GM20431 (cell line): ENCODE data around the gene AFF1.

ENCODE experiments used
- in situ Hi-C: fragments of 300-500 bp; cut with MseI, MboI; formaldehyde crosslinking; loops from one replicate; pipeline ENCODE4 v1.15.0; 2020; ENCODE audit warnings: low sequenced_read_pairs; ENCODE audit not compliant: unreplicated experiment

Gene AFF1

DNA sequence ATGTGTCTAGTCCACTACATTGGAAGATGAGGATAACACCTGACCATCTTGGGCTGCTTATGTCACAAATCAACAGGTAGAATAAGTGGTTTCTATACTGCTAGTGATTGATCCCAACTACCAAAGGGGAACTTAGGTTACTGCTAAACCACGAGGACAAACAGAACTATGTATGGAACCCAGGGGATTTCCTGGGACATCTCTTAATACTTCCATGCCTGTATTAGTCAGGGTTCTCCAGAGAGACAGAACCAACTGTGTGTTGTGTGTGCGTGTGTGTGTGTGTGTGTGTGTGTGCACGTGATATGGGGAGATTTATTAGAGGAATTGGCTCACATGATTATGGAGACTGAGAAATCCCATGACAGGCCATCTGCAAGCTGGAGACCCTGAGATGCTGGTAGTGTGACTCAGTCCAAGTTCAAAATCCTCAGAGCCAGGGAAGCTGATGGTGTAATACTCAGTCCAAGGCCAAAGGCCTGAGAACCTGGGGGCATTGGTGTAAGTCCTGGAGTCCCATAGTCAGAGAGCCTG is 16.2 kb upstream of the AFF1 start:
- in situ Hi-C loops: loop anchor here (25.0 kb wide), 1 partner anchor 319 kb away; no protein-coding TSS in a partner anchor

- in situ Hi-C loops: loop anchor here (10.0 to 25.0 kb wide), 2 partner anchors 175 to 318 kb away; no protein-coding TSS in a partner anchor
These were observed 15.1 kb upstream of the AFF1 start for GRCh38 chr4:86919561-86920223.

- in situ Hi-C loops: loop anchor here (10.0 to 25.0 kb wide), 2 partner anchors 173 to 316 kb away; no protein-coding TSS in a partner anchor
These were observed 13.1 kb upstream of the AFF1 start for GRCh38 chr4:86921608-86922252.

GRCh38 chr4:86924811-86925210 is 10.0 kb upstream of the AFF1 start:
- in situ Hi-C loops: loop anchor here (10.0 to 25.0 kb wide), 2 partner anchors 170 to 312 kb away; no protein-coding TSS in a partner anchor

GRCh38 chr4:86926435-86927086 is 8.2 kb upstream of the AFF1 start:
- in situ Hi-C loops: loop anchor here (10.0 kb wide), 1 partner anchor 168 kb away; no protein-coding TSS in a partner anchor

DNA sequence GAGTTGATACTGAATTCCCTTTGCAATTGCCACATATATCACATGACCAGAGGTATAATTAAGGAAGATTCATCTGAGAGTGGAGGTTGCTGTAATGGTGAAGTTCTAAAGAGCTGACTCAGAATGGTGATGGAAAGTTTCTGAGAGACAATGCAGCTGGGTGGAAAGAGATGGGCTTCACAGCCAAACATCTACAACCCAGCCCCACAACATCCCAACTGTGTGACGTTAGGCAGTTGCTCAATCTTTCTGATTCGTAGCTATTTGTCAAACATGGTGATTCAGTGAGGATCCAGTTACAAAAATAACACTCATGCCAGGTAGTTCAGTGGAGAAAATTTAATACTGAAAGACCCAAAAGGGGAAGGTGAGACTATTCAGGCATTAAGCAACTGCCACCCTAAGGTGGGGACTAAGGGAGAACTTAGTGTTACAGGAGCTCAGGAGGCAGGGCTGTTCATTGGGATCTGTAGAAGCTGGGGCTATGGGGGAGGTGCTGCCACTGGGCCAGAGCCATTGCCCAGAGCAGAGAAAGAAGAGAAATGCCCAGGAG is 6.9 kb upstream of the AFF1 start:
- in situ Hi-C loops: loop anchor here (10.0 kb wide), 1 partner anchor 167 kb away; no protein-coding TSS in a partner anchor

DNA sequence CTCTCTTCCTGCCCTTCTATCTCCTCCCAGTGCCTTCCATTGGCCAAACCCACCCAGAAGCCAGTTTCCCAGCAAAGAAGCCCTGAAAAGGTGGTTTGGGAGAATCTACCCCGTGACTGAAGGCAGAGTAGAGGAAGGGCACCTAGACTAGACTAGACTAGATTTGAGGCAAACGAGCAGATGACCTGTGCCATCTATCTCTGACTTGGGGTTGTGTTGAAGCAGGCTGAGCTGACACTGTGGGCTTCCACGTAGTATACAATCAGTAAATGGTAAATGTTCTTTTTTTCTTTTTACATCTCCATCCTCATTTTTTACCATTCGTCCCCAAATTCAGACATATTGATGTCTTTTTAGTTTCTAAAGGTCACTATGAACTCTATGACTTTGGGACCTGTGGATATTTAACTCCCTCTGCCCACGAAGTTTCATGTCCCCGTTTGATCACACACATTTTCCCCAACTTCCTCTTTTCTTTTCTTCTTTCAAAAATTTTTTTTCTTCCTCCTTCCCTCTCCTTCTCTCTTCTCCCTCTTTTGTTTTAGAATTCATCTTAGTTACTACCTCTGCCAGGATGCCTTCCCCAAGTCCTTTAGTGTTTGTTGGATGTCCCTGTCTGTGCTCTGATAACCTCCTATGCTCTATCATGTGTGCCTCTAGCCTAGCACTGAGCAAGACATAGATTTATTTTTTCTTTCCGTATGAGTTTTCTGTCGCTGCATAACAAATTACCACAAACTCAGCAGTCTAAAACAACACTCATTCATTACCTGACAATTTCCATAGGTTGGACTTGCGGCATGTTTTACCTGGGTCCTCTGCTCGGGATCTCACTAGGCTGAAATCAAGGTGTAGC is 6.2 kb upstream of the AFF1 start:
- in situ Hi-C loops: loop anchor here (10.0 kb wide), 1 partner anchor 166 kb away; no protein-coding TSS in a partner anchor

DNA sequence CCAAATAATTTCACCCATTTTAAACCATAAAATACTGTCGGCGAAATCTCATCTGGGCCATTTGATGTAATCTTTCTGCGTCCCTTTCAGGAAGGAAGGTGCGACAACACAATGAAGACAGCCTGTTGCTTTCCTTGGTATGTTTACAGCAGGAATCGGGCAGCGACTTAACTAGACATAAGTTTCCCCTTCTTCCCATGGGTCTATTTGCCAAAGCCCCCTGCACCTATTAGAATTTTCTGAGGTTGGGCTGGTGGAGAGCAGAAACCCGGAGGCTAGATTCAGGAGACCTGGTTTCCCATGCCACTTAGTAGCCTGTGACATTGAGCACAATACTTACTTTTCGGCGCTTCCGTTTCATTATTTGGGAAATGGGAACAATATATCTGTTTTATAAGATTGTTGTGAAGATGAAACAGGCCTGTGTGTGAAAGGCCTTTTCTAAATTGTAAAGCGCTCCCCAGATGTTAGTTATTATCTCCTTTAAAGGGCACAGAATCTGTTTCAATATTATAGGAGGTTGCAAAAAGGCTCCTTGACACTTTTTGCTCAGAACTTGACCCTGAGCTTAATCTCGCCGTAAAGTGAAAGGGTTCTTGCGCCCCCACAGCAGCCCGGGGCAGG is 552 bp upstream of the AFF1 start:
- in situ Hi-C loops: no loop called here

- in situ Hi-C loops: no loop called here
These were observed 698 bp downstream of the AFF1 start for GRCh38 chr4:86935566-86935852.

DNA sequence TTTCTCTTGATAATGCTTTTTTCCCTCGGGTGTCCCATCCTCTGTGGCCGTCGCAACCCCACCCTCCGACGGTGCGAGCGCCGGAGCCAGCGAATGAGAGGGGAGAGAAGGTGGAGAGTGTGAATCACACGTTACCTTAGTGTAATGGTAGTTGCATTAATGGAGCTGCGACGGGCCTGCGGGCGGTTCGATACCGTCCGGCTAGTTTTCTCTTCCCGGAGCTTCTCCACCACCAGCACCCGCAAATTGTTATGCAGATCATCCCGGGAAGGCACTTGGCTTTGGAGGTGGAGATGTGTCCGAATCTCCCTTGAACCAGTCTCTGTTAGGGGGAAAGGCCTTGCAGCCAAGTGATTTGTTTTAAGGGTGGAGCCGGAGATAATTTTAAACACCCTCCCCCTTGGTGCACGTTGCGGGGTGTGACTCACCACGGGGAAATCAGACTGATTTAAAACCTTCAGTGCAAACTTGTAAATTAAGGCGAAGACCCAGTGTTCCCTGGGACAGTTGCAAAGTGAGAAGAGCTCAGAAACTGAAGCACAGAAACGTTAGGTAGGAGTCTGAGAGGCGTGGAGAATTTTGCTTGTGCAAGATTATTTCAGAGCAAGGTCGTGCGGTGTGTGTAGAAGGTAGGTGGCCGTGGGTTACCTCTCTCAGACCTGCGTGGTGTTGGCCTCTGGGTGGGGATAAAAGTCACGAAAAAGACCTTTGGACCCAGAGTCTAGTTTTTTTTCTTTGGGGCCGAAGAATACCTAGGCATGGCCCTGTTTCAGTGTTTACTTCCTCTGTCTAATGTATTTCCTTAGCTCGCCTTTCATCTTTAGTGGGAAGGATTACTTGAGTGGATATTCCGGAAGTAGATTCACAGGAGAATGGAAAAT is 1.3 kb downstream of the AFF1 start:
- in situ Hi-C loops: no loop called here

- in situ Hi-C loops: no loop called here
These were observed 4.1 kb downstream of the AFF1 start for GRCh38 chr4:86938771-86939520.

GRCh38 chr4:86939729-86940575 is 5.1 kb downstream of the AFF1 start:
- in situ Hi-C loops: no loop called here

DNA sequence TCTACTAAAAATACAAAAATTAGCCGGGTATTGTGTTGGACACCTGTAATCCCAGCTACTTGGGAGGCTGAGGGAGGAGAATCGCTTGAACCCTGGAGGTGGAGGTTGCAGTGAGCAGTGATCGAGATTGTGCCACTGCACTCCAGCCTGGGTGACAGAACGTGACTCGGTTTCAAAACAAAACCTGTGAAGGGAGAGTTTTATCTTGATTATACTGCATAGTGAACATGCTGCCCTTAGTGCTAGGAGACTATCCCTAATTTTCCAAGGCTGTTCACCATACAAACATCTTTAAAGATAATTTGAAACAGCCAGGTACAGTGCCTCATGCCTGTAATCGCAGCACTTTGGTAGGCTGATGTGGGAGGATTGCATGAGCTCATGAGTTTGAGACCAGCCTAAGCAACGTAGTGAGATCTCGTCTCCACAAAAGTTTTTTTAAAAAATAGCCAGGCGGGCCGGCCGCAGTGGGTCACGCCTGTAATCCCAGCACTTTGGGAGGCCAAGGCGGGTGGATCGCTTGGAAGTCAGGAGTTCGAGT is 6.2 kb downstream of the AFF1 start:
- in situ Hi-C loops: no loop called here

DNA sequence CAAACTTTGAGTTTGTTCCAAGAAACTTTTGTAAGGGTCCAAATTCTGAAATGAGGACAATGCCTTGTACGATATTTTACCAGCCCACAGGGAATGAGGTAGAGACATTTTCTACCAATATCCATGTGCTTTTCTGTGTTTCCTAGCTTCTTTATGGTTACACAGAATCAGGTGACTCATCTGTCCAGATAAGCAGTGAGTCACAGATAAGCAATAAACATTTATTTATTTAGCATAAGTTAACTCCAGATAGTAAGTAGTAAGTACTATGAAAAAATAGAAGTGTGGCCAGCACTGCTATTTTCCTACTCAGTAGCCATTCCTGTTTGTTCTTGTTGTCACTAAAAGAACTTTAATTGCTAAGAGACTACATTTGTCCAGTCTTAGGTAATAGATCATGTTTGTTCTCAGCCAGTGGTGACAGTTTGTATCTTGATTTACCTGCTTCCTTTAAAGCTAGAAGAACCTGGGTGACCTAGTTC is 7.4 kb downstream of the AFF1 start:
- in situ Hi-C loops: no loop called here

DNA sequence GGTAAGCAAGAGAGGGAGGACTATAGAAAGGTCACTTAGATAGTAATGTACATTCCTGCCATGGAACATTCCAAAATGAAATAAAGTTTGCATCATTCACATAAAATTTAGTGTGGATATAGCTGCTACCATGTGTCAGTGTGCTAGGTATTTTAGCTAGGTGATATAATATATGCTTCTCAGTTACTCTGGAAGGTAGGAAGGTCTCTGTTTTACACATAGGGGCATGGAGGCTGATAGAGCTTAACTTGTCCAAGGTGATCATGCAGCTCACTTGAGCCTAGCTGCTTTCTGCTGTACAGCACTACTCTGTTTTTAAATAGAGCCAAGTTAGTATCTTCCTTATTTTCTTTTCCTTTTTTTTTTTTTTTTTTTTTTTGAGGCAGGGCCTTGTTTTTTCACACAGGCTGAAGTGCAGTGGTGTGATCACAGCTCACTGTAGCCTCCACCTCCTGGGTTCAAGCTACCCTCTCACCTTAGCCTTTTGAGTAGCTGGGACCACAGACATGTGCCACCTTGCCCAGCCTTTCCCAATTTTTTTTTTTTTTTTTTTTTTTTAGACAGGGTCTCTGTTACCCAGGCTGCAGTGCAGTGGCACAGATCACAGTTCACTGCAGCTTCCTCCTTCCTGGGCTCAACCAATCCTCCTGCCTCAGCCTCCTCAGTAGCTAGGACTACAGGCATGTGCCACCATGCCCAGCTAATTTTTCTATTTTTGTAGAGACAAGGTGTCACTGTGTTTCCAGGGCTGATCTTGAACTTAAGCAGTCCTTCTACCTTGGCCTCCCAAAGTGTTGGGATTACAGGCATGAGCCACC is 10.4 kb downstream of the AFF1 start:
- in situ Hi-C loops: no loop called here
